Measurements from ENCODE around the gene IGF2.

- TF ChIP-seq CTCF (IDR thresholded peaks at IDR 0.05; ENCODE audit: insufficient read depth, low read depth, low read length) (no peak), EZH2 (IDR thresholded peaks at IDR 0.05; ENCODE audit: insufficient read depth, low read length) (no peak)
These were observed 37.3 kb upstream of the IGF2 start for GRCh38 chr11:2176389-2176900.

Measured in astrocyte (in vitro differentiated cells and primary cell).